H9 (cell line): ENCODE measurements around the gene CMTM7. TPM values are rescaled to one million over a fixed set of nuclear protein-coding genes. Genes with fewer than 3 reads are reported as not detected.

Experiments
- DNase-seq: peaks from one replicate; pipeline ENCODE4 v3.0.0-alpha.2; 2017
- H2AFZ ChIP-seq: one replicate; pipeline ENCODE4 v1.6.1; 2013; ENCODE audit warnings: mild to moderate bottlenecking, low read length, control low read depth, moderate library complexity
- H2AK5ac ChIP-seq: 2 replicates; pipeline ENCODE4 v1.6.1; 2013; ENCODE audit warnings: low read length, control low read depth, mixed read lengths; ENCODE audit not compliant: insufficient read length
- H2BK120ac ChIP-seq: one replicate; pipeline ENCODE4 v1.6.1; 2013; ENCODE audit warnings: low read depth, mild to moderate bottlenecking, low read length, control low read depth, inconsistent platforms; ENCODE audit not compliant: poor library complexity, severe bottlenecking
- H2BK12ac ChIP-seq: 2 replicates; pipeline ENCODE4 v1.6.1; 2013; ENCODE audit warnings: low read length, control low read depth, mixed read lengths, low read depth; ENCODE audit not compliant: insufficient read length
- H2BK15ac ChIP-seq: 2 replicates; pipeline ENCODE4 v1.6.1; 2013; ENCODE audit warnings: low read depth, low read length, control low read depth
- H2BK20ac ChIP-seq: one replicate; pipeline ENCODE4 v1.6.1; 2013; ENCODE audit warnings: low read depth, mild to moderate bottlenecking, low read length, control low read depth, inconsistent platforms; ENCODE audit not compliant: poor library complexity, severe bottlenecking
- H2BK5ac ChIP-seq: 2 replicates; pipeline ENCODE4 v1.6.1; 2013; ENCODE audit warnings: low read length, control low read depth, mixed read lengths; ENCODE audit not compliant: insufficient read length
- H3K14ac ChIP-seq: 2 replicates; pipeline ENCODE4 v1.6.1; 2013; ENCODE audit warnings: low read length, control low read depth; ENCODE audit not compliant: insufficient read depth
- H3K18ac ChIP-seq: 2 replicates; pipeline ENCODE4 v1.6.1; 2013; ENCODE audit warnings: low read depth, mild to moderate bottlenecking, mixed read lengths, low read length, control low read depth; ENCODE audit not compliant: insufficient read length
- H3K23ac ChIP-seq: 2 replicates; pipeline ENCODE4 v1.6.1; 2013; ENCODE audit warnings: low read length, control low read depth, mixed read lengths, low read depth; ENCODE audit not compliant: insufficient read length
- H3K23me2 ChIP-seq: 2 replicates; pipeline ENCODE4 v1.6.1; 2013; ENCODE audit warnings: low read depth, mild to moderate bottlenecking, mixed read lengths, low read length, control low read depth; ENCODE audit not compliant: insufficient read length, poor library complexity, severe bottlenecking
- H3K27ac ChIP-seq: 2 replicates; pipeline ENCODE4 v1.5.1; 2013; ENCODE audit warnings: low read length, control low read depth, mixed read lengths, low read depth; ENCODE audit not compliant: insufficient read length
- H3K27me3 ChIP-seq: 2 replicates; pipeline ENCODE4 v1.6.1; 2013; ENCODE audit warnings: low read length, control low read depth, inconsistent platforms; ENCODE audit not compliant: insufficient read depth
- H3K4ac ChIP-seq: 2 replicates; pipeline ENCODE4 v1.6.1; 2013; ENCODE audit warnings: low read depth, mild to moderate bottlenecking, control low read depth, inconsistent platforms, low read length, moderate library complexity
- H3K4me1 ChIP-seq: 2 replicates; pipeline ENCODE4 v1.6.1; 2013; ENCODE audit warnings: low read length, control low read depth, inconsistent platforms; ENCODE audit not compliant: insufficient read depth
- H3K4me2 ChIP-seq: 2 replicates; pipeline ENCODE4 v1.6.1; 2013; ENCODE audit warnings: low read length, control low read depth, mixed read lengths; ENCODE audit not compliant: insufficient read length, insufficient read depth
- H3K56ac ChIP-seq: 2 replicates; pipeline ENCODE4 v1.6.1; 2013; ENCODE audit warnings: low read depth, mild to moderate bottlenecking, mixed read lengths, low read length, control low read depth; ENCODE audit not compliant: insufficient read length
- H3K79me1 ChIP-seq: 2 replicates; pipeline ENCODE4 v1.6.1; 2013; ENCODE audit warnings: low read depth, mild to moderate bottlenecking, moderate library complexity, low read length, control low read depth, inconsistent platforms; ENCODE audit not compliant: insufficient read depth, poor library complexity, severe bottlenecking
- H3K79me2 ChIP-seq: 2 replicates; pipeline ENCODE4 v1.6.1; 2013; ENCODE audit warnings: low read length, control low read depth, inconsistent platforms; ENCODE audit not compliant: insufficient read depth
- H3K9ac ChIP-seq: 2 replicates; pipeline ENCODE4 v1.6.1; 2013; ENCODE audit warnings: low read length, control low read depth, mixed read lengths; ENCODE audit not compliant: insufficient read length; ENCODE audit errors: extremely low read depth
- H3K9me3 ChIP-seq: one replicate; pipeline ENCODE4 v1.6.1; 2013; ENCODE audit warnings: low read depth, low read length, inconsistent platforms; ENCODE audit not compliant: control insufficient read depth
- H3T11ph ChIP-seq: one replicate; pipeline ENCODE4 v1.6.1; 2013; ENCODE audit warnings: mild to moderate bottlenecking, low read length, control low read depth, inconsistent platforms
- H4K20me1 ChIP-seq: one replicate; pipeline ENCODE4 v1.6.1; 2013; ENCODE audit not compliant: control insufficient read depth, insufficient read length, insufficient read depth
- H4K5ac ChIP-seq: 2 replicates; pipeline ENCODE4 v1.6.1; 2013; ENCODE audit warnings: low read depth, mild to moderate bottlenecking, mixed read lengths, low read length, control low read depth; ENCODE audit not compliant: insufficient read length
- H4K8ac ChIP-seq: replicated peaks from 2 replicates; pipeline ENCODE4 v1.6.1; 2013; ENCODE audit warnings: low read length, control low read depth, mixed read lengths, low read depth; ENCODE audit not compliant: insufficient read length
- H4K91ac ChIP-seq: 2 replicates; pipeline ENCODE4 v1.6.1; 2013; ENCODE audit warnings: low read depth, mild to moderate bottlenecking, moderate library complexity, mixed read lengths, low read length, control low read depth; ENCODE audit not compliant: insufficient read length
- H3K27ac Mint-ChIP-seq, 3 experiments: 2 replicates in 2 of 3; 3 replicates in 1 of 3; pipeline ENCODE4 v1.8.0; 2020 to 2021; ENCODE audit warnings: mixed read lengths in 3 of 3, mild to moderate bottlenecking in 1 of 3, moderate library complexity in 1 of 3
- H3K27me3 Mint-ChIP-seq: 2 replicates; pipeline ENCODE4 v1.8.0; 2021; ENCODE audit warnings: low read depth, mild to moderate bottlenecking, moderate library complexity, mixed read lengths
- H3K36me3 Mint-ChIP-seq, 3 experiments: 2 replicates in 2 of 3; 3 replicates in 1 of 3; pipeline ENCODE4 v1.8.0; 2020 to 2021; ENCODE audit warnings: low read depth in 3 of 3, mixed read lengths in 3 of 3; ENCODE audit not compliant: insufficient read depth in 1 of 3
- H3K4me1 Mint-ChIP-seq, 2 experiments: 2 replicates each; pipeline ENCODE4 v1.8.0; 2020; ENCODE audit warnings: mixed read lengths in 2 of 2
- H3K4me3 Mint-ChIP-seq, 2 experiments: 2 replicates in 1 of 2; 3 replicates in 1 of 2; pipeline ENCODE4 v1.8.0; 2020 to 2021; ENCODE audit warnings: mild to moderate bottlenecking in 2 of 2, mixed read lengths in 2 of 2, moderate library complexity in 1 of 2
- H3K9me3 Mint-ChIP-seq, 2 experiments: 2 replicates in 1 of 2; 3 replicates in 1 of 2; pipeline ENCODE4 v1.8.0; 2020; ENCODE audit warnings: mild to moderate bottlenecking in 2 of 2, mixed read lengths in 2 of 2, moderate library complexity in 1 of 2
- CTCF ChIP-seq: fragments of 200-600 bp; sonication (generic); conservative IDR thresholded peaks from 3 replicates; pipeline ENCODE4 v1.8.0; 2021; ENCODE audit warnings: antibody characterized with exemption, mild to moderate bottlenecking
- WGBS: extraction: QIAGEN DNeasy Blood & Tissue Kit; methylation state at CpG from one replicate; pipeline ENCODE4 v1.1.7; 2013; ENCODE audit warnings: missing lambda C conversion rate, low lambda C conversion rate, mixed read lengths; ENCODE audit not compliant: insufficient read length; ENCODE audit errors: extremely low coverage; 5-methylcytosine and 5-hydroxymethylcytosine counted together
- total RNA-seq: library from RNA; stranded (reverse); gene quantifications from 2 replicates; pipeline ENCODE4 v1.2.1, GENCODE V29; 2021

Gene CMTM7
- total RNA-seq, 1 experiment from 2014 or later = 23.9 TPM

GRCh38 chr3:32367442-32367841, 24.2 kb upstream of the CMTM7 start:
- Mint-ChIP-seq H3K9me3 (no peaks in the 10 kb centered on the region), H3K4me1 (peaks cover 16 to 17% of the 10 kb centered on the region in 2 experiments; a peak in 3 of 4 replicates), H3K27me3 (no peaks in the 10 kb centered on the region), H3K27ac (peak overlapping the region in 1 of 3 experiments; percentile 88; a peak in 2 of 7 replicates), H3K36me3 (no peaks in the 10 kb centered on the region), H3K4me3 (no peak overlapping the region)
- Histone ChIP-seq H2BK120ac (no peak overlapping the region), H2BK12ac (no peak overlapping the region), H3K56ac (no peak overlapping the region), H3K23me2 (no peaks in the 10 kb centered on the region), H2BK15ac (no peak overlapping the region), H3K27me3 (no peaks in the 10 kb centered on the region), H3K27ac (no peak overlapping the region), H2AFZ (no peak overlapping the region), H4K91ac (no peak overlapping the region), H2AK5ac (no peak overlapping the region), H3K4ac (no peak overlapping the region), H3K4me1 (0 out of 2 replicates have a peak, but pooled peaks cover 2% of the 10 kb centered on the region), H2BK5ac (no peak overlapping the region), H4K8ac (no peak overlapping the region), H3K14ac (no peak overlapping the region), H2BK20ac (no peak overlapping the region), H3K4me2 (no peak overlapping the region), H3K79me1 (no peaks in the 10 kb centered on the region), H4K5ac (no peak overlapping the region), H3K18ac (no peak overlapping the region), H3K9me3 (no peaks in the 10 kb centered on the region), H3T11ph (no peak overlapping the region), H3K23ac (no peak overlapping the region), H3K9ac (no peak overlapping the region), H3K79me2 (no peaks in the 10 kb centered on the region), H4K20me1 (no peaks in the 10 kb centered on the region)
- WGBS = no CpG with 5 or more reads among the region's 10 CpGs
- TF ChIP-seq CTCF = no peak
- no peak for DNase-seq
